Measurements from ENCODE around the gene CDK12.
"Not testable (repeated sequence)": the region's sequence is repeated elsewhere in the genome, so short reads cannot be mapped to it uniquely, and the experiment has no call there.

The CDK12 gene

DNA sequence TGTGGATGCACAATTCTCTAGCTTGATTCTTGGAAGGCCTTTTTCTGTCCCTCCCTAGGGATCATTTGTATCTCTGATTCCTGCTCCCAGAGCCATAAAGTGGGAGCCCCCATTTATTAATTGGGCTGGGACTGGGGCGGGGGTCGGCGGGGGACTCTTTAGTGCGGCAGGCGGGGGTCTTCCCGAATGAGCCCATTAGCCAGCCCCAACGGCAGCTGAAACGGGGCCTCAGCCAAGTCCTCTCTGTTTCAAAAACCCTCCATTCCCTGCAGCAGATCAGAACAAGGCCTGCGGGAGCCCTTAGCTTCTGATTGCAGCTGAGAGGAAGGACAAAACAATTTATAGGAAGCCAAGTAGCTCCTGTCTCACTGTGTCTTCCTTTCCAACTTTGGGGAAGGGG lies 79.3 kb downstream of the CDK12 start:
- TF ChIP-seq, protein P1, sequence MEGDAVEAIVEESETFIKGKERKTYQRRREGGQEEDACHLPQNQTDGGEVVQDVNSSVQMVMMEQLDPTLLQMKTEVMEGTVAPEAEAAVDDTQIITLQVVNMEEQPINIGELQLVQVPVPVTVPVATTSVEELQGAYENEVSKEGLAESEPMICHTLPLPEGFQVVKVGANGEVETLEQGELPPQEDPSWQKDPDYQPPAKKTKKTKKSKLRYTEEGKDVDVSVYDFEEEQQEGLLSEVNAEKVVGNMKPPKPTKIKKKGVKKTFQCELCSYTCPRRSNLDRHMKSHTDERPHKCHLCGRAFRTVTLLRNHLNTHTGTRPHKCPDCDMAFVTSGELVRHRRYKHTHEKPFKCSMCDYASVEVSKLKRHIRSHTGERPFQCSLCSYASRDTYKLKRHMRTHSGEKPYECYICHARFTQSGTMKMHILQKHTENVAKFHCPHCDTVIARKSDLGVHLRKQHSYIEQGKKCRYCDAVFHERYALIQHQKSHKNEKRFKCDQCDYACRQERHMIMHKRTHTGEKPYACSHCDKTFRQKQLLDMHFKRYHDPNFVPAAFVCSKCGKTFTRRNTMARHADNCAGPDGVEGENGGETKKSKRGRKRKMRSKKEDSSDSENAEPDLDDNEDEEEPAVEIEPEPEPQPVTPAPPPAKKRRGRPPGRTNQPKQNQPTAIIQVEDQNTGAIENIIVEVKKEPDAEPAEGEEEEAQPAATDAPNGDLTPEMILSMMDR (IDR thresholded peaks at IDR 0.05; ENCODE audit: insufficient read depth, missing control alignments): no peak
- DNase-seq (ENCODE audit: insufficient read length, low spot score) (no peak), FAIRE-seq (no peak)

DNA sequence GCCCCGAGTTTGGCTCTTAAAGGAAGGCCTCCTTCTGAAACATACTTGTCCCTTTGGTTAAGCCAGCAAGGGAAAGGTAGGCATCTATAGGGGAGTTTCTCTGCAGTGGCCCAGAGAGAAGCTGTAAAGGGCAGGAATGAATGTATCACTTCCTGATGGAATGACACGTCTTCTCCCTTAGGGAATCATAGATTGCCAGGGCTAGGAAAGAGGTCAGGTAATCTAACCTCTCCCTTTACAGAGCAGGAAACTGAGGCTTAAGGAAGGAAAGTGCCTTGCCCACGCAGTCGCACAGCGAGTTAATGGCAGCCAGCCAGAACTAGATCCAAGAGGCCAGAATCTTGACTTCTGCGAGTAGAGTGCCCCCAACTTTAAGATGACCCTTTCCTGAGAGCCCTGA lies 80.4 kb downstream of the CDK12 start:
- DNase-seq (ENCODE audit: insufficient read length, low spot score) (no peak), FAIRE-seq (no peak)
- TF ChIP-seq, protein P1 (IDR thresholded peaks at IDR 0.05; ENCODE audit: insufficient read depth, missing control alignments): no peak

DNA sequence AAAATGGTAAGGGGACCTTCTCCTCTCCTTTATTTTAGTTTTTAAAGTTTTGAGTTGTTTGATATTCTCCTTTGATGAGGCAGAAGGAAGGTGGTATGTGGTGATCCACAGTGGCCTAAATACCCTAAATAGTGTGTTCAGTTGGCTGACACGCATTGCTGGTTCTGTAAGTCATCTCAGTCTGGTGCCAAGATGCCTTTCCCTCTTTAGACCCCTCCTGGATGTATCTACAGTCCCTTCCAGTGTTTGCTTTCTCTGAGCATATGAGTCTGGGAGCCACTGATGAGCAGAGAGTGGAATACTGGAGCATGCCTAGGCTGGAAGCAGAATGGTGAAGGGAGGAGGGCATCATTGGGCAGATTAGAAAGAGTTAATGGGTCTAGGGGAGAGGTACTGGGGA lies 81.9 kb downstream of the CDK12 start:
- TF ChIP-seq, protein P1 (IDR thresholded peaks at IDR 0.05; ENCODE audit: insufficient read depth, missing control alignments): no peak
- no peak for DNase-seq (ENCODE audit: insufficient read length, low spot score)
- no peak for FAIRE-seq

DNA sequence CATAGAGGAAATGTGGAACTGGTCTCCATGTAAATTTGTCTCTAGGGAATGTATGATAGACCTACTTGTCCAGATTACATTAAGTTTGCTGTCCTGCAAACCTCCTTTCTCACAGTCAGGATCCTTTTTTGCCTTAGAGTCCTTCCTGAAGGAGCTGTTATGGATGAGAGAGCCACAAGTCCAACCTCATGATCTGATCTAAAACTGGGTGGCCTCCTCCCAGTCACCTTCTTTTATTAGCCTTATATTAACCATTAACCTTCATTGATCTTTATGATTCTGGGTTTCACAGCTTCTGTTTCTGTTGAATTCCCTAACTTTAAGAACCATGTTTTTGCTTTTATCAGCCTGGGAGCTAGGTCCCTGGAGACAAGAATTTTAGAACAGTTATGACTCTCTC lies 82.4 kb downstream of the CDK12 start:
- FAIRE-seq (no peak), DNase-seq (ENCODE audit: insufficient read length, low spot score) (no peak)
- TF ChIP-seq, protein P1 (IDR thresholded peaks at IDR 0.05; ENCODE audit: insufficient read depth, missing control alignments): no peak

DNA sequence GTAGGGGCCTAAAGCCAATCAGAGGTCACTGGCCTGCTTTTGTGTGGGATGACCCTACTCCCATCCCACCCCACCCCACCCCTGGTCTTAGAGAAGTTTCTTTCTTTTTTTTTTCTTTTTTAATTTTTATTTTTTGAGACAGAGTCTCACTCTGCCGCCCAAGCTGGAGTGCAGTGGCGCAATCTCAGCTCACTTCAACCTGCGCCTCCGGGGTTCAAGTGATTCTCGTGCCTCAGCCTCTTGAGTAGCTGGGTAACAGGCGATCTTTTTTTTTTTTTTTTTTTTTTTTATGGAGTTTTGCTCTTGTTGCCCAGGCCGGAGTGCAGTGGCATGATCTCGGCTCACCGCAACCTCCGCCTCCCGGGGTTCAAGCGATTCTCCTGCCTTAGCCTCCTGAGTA lies 83.1 kb downstream of the CDK12 start:
- FAIRE-seq; DNase-seq (ENCODE audit: insufficient read length, low spot score): not testable (repeated sequence)

DNA sequence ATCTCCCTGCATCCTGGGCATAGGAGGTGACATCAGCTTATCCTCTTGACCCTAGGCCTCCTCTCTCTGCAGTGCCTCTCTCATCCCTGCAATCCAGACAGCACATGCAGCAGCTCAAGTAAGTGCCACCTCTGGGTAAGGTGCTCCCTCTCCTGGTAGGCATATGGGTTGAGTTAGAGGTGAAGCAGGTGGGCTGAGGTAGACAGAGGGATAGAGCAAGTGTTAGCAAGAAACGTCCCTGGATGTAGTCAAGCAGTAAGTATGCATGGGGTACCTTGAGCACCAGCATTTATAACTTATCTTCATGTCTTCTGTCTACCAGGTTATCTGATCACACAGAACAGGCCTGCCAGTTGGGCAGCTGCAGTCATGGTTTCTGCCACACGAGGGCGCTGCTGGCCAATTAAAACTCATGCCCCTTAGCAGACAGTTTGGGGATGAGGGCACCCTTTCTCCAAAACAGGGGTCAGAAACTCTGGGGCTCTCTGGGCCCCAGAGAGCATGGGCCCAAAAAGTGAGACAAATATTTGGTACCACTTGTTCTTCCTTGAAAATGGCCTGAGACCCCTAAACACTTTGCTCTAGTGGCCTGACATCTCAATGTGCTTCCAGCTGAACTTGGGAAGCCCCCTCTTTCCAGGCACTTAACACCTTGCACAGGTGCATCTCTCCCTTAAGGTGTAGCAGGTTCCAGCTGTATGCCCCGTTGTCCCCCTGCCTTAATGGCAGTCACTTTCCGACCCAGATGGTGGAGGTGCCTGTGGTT lies 86.6 kb downstream of the CDK12 start:
- TF ChIP-seq, protein P1 (IDR thresholded peaks at IDR 0.05; ENCODE audit: insufficient read depth, missing control alignments): peak; percentile 99
- FAIRE-seq (no peak), DNase-seq (ENCODE audit: insufficient read length, low spot score) (peak; percentile 74)

DNA sequence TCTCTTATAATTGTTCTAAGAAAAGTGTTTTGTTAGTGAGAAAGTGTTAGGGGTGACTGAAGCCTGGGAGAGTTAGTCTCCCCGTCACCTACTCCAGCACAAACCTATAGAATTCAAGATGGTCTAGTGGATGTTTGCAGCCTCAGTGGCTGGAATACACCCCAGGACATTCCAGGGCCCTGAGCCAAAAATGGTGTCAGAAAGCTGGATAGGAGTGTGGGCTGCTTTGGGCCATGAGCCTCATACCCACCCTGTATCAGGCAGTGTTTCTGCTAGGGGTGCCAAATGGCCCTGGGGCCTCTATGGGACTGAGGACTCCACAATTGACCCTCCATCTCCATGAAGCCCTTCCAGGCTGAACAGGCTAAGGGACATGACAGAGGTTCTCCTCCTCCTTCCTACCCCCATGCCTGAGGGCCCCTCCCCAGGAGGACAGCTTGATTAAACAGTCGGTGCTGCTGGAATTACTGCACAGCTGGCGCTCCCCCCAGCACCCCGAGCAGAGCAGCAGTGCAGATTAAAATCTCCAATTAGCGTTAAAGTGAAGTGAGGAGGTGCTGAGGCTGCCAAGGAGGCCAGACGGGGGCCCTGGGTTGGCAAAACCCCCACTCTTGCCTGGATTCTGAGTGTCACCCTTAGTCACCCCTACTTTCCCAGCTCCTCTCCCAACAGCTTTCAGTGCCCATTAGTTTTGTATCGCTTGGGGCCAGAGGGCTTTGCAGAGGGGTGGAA lies 87.4 kb downstream of the CDK12 start:
- no peak for DNase-seq (ENCODE audit: insufficient read length, low spot score)
- no peak for FAIRE-seq
- TF ChIP-seq, protein P1 (IDR thresholded peaks at IDR 0.05; ENCODE audit: insufficient read depth, missing control alignments): no peak

All from D721Med (cell line).